SH-SY5Y (cell line): ENCODE data around the gene CREM.

Experiments
- GATA2 ChIP-seq: IDR thresholded peaks from 2 replicates; pipeline ENCODE4 v1.6.1; 2011; ENCODE audit warnings: mild to moderate bottlenecking, low read depth, low read length
- GATA3 ChIP-seq: IDR thresholded peaks from 2 replicates; pipeline ENCODE4 v1.6.1; 2011; ENCODE audit warnings: low read depth, mild to moderate bottlenecking, low read length, moderate library complexity

GRCh38 chr10:35202050-35202449, 75.4 kb downstream of the CREM start:
- no peak for TF ChIP-seq GATA2
- no peak for TF ChIP-seq GATA3
